RWPE2 (cell line): ENCODE results near the gene ATOH8.
A peak's percentile ranks its signal among the peaks of the same experiment; 100 is the strongest.

Experiments used
- ATAC-seq: fragments of 200-7000 bp; cut with Tn5 transposase; 3 replicates; pipeline ENCODE4 v1.9.1; 2021; ENCODE audit warnings: low read depth
- DNase-seq: peaks from one replicate; pipeline ENCODE4 v3.0.0-alpha.2; 2020; ENCODE audit warnings: low spot score
- H3K27ac ChIP-seq: fragments of 450-650 bp; 2 replicates; pipeline ENCODE4 v1.5.1; 2017; ENCODE audit warnings: mild to moderate bottlenecking; ENCODE audit not compliant: poor library complexity, severe bottlenecking
- H3K27me3 ChIP-seq: fragments of 250-450 bp; sonication (Bioruptor Pico); 2 replicates; pipeline ENCODE4 v1.5.1; 2021; ENCODE audit warnings: mild to moderate bottlenecking, moderate library complexity; ENCODE audit not compliant: insufficient read depth, poor library complexity, severe bottlenecking
- H3K36me3 ChIP-seq: fragments of 250-450 bp; sonication (Bioruptor Pico); 2 replicates; pipeline ENCODE4 v1.5.1; 2020; ENCODE audit warnings: low read depth, mild to moderate bottlenecking, moderate library complexity
- H3K4me1 ChIP-seq: fragments of 250-450 bp; sonication (Bioruptor Pico); 2 replicates; pipeline ENCODE4 v1.5.1; 2021; ENCODE audit warnings: mild to moderate bottlenecking, moderate library complexity; ENCODE audit not compliant: insufficient read depth, poor library complexity, severe bottlenecking
- H3K4me3 ChIP-seq: fragments of 250-450 bp; sonication (Bioruptor Pico); 2 replicates; pipeline ENCODE4 v1.5.1; 2021; ENCODE audit warnings: mild to moderate bottlenecking, moderate library complexity; ENCODE audit not compliant: severe bottlenecking
- H3K9me3 ChIP-seq: fragments of 250-450 bp; sonication (Bioruptor Pico); 2 replicates; pipeline ENCODE4 v1.5.1; 2021; ENCODE audit warnings: mild to moderate bottlenecking, moderate library complexity; ENCODE audit not compliant: severe bottlenecking
- TF ChIP-seq, protein P1 (sequence below): fragments of 450-650 bp; IDR thresholded peaks from one replicate; pipeline ENCODE4 v1.5.1; 2017; ENCODE audit warnings: mild to moderate bottlenecking, moderate library complexity; ENCODE audit not compliant: poor library complexity, severe bottlenecking

Gene ATOH8

GRCh38 chr2:85734942-85735608 lies 18.7 kb upstream of the ATOH8 start:
- H3K4me1 ChIP-seq: no peaks in the 10 kb centered on the region
- H3K36me3 ChIP-seq: no peaks in the 10 kb centered on the region
- no peaks in the 10 kb centered on the region for H3K27me3 ChIP-seq
- TF ChIP-seq, protein P1, sequence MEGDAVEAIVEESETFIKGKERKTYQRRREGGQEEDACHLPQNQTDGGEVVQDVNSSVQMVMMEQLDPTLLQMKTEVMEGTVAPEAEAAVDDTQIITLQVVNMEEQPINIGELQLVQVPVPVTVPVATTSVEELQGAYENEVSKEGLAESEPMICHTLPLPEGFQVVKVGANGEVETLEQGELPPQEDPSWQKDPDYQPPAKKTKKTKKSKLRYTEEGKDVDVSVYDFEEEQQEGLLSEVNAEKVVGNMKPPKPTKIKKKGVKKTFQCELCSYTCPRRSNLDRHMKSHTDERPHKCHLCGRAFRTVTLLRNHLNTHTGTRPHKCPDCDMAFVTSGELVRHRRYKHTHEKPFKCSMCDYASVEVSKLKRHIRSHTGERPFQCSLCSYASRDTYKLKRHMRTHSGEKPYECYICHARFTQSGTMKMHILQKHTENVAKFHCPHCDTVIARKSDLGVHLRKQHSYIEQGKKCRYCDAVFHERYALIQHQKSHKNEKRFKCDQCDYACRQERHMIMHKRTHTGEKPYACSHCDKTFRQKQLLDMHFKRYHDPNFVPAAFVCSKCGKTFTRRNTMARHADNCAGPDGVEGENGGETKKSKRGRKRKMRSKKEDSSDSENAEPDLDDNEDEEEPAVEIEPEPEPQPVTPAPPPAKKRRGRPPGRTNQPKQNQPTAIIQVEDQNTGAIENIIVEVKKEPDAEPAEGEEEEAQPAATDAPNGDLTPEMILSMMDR: no peak
- DNase-seq (no peak), ATAC-seq (no peak)
- no peak overlapping the region for H3K27ac ChIP-seq
- no peaks in the 10 kb centered on the region for H3K9me3 ChIP-seq
- H3K4me3 ChIP-seq: no peak overlapping the region

DNA sequence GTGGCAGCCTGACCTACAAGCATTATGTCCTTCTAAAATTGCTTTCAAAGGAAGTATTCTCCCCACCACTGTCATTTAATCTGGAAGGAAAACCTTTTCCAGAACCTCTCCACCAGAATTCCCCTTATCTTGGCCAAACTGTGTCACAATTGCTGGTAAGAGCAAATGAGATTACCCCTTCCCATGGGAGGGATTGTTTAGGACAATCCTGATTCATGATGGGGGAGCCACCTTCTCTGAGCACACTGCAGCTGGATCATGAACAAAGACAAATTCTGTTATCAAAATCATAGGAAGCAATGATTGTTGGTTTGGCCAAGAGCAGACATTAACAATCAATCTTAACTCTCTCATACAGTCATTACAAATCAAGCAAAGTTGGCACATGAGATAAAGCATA lies 18.1 kb upstream of the ATOH8 start:
- DNase-seq: no peak

DNA sequence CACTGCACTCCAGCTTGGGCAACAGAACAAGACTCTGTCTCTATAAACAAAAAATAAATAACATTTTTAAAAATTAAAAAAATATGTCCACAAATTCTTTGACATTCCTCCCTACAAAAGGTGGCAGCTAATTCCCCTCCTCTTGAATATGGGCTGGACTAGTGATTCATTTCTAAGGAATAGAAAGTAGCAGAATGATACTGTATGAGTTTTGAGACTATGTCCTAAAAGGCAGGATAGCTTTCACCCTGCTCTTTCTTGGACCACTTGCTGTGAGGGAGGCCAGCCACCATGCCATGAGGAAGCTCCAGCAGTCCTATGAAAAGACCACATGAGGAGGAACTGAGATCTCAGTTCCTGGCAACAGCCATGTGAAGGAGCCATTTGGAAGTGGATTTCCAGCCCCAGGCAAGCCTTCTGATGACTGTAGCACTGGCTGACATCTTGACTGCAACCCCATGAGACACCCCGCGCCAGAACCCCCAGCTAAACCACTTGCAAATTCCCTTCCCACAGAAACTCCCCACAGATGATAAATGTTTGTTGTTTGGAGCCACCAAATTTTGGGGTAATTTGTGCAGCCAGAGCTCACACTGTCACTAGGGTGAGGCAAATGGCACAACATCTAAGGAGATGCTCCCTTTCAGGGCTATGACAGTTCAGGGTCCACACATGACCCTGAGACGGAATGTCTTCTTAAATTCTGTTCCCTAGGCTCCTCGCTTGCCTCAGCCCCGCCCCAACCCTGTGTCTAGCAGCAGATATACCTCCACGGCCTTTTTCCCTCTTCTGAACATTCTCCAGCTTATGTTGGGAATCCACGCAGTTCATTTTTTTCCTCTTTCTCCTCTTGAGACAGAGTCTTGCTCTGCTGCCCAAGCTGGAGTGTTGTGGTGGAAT lies 17.1 kb upstream of the ATOH8 start:
- no peaks in the 10 kb centered on the region for H3K27me3 ChIP-seq
- TF ChIP-seq, protein P1: no peak
- ATAC-seq (no peak), DNase-seq (no peak)
- H3K9me3 ChIP-seq: no peaks in the 10 kb centered on the region
- no peak overlapping the region for H3K27ac ChIP-seq
- no peak overlapping the region for H3K4me3 ChIP-seq
- peaks cover 3% of the 10 kb centered on the region for H3K4me1 ChIP-seq
- no peaks in the 10 kb centered on the region for H3K36me3 ChIP-seq

More for the DNA sequence above, 18.1 kb upstream of the ATOH8 start:
- Histone ChIP-seq H3K4me1 (no peaks in the 10 kb centered on the region), H3K4me3 (no peak overlapping the region), H3K36me3 (no peaks in the 10 kb centered on the region), H3K27me3 (no peaks in the 10 kb centered on the region), H3K27ac (no peak overlapping the region), H3K9me3 (no peaks in the 10 kb centered on the region)
- TF ChIP-seq, protein P1: no peak
- no peak for ATAC-seq

- DNase-seq (no peak), ATAC-seq (peak; percentile 26; the same call in 1 of the 3 replicates)
- no peaks in the 10 kb centered on the region for H3K27me3 ChIP-seq
- H3K9me3 ChIP-seq: no peaks in the 10 kb centered on the region
- TF ChIP-seq, protein P1: no peak
- peaks cover 11% of the 10 kb centered on the region for H3K4me1 ChIP-seq
- no peak overlapping the region for H3K4me3 ChIP-seq
- H3K36me3 ChIP-seq: no peaks in the 10 kb centered on the region
- no peak overlapping the region for H3K27ac ChIP-seq
Observed at GRCh38 chr2:85737481-85737880, 16.3 kb upstream of the ATOH8 start.
